Measurements from ENCODE around the gene SMOC1.

Gene SMOC1

DNA sequence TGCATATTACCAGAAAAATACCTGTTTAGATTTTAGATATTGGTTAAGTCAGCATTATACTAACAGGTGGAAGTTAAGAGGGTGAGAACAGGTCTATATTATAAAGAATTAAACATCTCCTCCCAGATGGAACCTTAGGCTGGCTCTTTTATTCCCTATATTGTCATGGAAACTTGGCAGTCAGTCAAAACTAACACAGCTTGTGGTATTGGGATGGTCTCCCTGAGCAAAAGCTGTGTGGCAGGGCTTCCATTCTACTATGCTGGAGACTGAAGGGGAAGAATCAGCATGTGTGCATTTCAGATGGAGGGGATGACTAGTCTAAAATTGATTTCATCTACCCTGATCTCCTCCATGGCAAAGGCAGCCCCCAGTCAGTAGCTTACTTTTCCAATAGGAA is 66.7 kb downstream of the SMOC1 start:
- TF ChIP-seq, protein P1, sequence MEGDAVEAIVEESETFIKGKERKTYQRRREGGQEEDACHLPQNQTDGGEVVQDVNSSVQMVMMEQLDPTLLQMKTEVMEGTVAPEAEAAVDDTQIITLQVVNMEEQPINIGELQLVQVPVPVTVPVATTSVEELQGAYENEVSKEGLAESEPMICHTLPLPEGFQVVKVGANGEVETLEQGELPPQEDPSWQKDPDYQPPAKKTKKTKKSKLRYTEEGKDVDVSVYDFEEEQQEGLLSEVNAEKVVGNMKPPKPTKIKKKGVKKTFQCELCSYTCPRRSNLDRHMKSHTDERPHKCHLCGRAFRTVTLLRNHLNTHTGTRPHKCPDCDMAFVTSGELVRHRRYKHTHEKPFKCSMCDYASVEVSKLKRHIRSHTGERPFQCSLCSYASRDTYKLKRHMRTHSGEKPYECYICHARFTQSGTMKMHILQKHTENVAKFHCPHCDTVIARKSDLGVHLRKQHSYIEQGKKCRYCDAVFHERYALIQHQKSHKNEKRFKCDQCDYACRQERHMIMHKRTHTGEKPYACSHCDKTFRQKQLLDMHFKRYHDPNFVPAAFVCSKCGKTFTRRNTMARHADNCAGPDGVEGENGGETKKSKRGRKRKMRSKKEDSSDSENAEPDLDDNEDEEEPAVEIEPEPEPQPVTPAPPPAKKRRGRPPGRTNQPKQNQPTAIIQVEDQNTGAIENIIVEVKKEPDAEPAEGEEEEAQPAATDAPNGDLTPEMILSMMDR (IDR thresholded peaks at IDR 0.05; ENCODE audit: low read depth, low read length, missing control alignments) = no peak
- no peak for DNase-seq (ENCODE audit: low read depth)
- H3K4me3 ChIP-seq (ENCODE audit: low read depth, low read length) = no peak overlapping the region

DNA sequence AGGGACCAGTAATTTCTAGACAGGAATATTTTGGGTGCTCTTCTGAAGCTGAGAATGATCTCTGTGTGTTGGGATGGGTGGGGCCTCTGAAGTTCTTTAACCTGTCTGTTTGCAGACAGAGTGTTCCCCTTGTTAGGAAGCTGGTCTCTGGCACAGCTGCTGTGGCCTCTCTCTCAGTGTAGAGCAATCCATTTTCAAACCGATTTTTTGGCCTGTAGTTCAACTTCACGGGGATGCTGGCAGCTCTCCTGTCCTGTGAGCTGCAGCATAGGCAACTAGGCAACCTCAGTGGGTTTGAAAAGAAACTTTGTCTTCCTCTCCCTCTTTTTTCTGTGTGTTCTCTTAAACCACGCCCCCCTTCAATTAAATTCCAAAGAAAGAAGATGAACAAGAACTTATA is 69.1 kb downstream of the SMOC1 start:
- no peak for DNase-seq (ENCODE audit: low read depth)
- no peak overlapping the region for H3K4me3 ChIP-seq (ENCODE audit: low read depth, low read length)
- TF ChIP-seq, protein P1 (IDR thresholded peaks at IDR 0.05; ENCODE audit: low read depth, low read length, missing control alignments) = no peak

DNA sequence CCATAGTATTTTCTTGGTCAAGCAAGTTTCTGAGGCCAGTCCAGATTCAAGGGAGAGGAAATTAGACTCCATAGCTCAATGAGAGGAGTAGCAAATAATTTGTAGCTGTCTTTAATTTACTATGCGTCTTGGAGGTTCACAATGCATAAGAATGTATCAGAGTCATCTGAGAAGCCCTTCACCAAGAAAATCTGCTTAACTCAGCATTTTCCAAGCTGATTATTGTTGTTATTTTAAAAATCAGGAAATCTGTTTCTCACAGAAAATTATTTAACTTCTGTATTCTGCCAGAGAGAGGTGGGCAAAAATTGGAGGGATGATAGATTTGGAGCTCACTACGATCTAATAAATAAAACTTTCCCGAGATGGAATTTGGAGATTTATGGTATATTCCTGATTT is 72.0 kb downstream of the SMOC1 start:
- DNase-seq (ENCODE audit: low read depth) = no peak
- TF ChIP-seq, protein P1 (IDR thresholded peaks at IDR 0.05; ENCODE audit: low read depth, low read length, missing control alignments) = no peak
- no peak overlapping the region for H3K4me3 ChIP-seq (ENCODE audit: low read depth, low read length)

DNA sequence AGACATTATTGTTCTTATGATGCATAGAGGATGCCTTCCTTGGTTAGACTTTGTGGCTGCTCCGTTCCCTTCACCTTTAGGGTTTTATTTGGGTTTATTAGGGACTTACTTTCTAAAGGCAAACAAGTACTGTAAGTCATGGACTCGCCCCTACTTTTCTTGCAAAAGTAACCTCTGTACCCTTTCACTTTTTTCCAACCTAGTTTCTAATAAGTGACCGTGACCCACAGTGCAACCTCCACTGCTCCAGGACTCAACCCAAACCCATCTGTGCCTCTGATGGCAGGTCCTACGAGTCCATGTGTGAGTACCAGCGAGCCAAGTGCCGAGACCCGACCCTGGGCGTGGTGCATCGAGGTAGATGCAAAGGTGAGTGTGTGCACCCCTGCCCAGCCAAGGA is 72.7 kb downstream of the SMOC1 start:
- no peak for DNase-seq (ENCODE audit: low read depth)
- TF ChIP-seq, protein P1 (IDR thresholded peaks at IDR 0.05; ENCODE audit: low read depth, low read length, missing control alignments) = no peak
- no peak overlapping the region for H3K4me3 ChIP-seq (ENCODE audit: low read depth, low read length)

DNA sequence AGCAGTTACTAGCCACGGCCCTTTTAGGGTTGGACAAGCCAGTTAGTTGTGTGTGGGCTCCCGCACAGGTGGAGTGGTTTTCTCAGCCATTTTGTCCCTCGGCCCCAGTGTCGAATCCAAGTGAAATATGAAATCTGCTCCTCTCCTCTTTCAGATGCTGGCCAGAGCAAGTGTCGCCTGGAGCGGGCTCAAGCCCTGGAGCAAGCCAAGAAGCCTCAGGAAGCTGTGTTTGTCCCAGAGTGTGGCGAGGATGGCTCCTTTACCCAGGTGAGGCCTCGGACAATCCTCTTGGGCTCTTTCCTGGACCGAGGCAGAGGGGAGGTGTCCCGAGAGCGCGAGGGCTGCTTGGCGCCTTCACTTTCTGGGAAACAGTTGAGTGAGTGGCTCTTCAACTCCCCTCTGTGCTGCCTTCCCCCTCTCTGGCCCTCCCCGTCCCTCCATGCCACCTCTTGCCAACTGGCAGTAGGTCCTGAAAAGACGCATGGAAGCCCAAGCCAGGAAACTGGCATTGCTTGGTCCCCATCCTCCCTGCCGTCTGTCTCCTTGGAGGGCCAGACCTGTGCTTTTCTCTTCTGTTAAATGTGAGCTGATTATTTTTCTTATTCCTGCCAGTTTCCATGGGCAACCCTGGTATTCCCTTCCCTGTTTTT is 74.2 kb downstream of the SMOC1 start:
- H3K4me3 ChIP-seq (ENCODE audit: low read depth, low read length) = no peak overlapping the region
- TF ChIP-seq, protein P1 (IDR thresholded peaks at IDR 0.05; ENCODE audit: low read depth, low read length, missing control alignments) = no peak
- DNase-seq (ENCODE audit: low read depth) = no peak

DNA sequence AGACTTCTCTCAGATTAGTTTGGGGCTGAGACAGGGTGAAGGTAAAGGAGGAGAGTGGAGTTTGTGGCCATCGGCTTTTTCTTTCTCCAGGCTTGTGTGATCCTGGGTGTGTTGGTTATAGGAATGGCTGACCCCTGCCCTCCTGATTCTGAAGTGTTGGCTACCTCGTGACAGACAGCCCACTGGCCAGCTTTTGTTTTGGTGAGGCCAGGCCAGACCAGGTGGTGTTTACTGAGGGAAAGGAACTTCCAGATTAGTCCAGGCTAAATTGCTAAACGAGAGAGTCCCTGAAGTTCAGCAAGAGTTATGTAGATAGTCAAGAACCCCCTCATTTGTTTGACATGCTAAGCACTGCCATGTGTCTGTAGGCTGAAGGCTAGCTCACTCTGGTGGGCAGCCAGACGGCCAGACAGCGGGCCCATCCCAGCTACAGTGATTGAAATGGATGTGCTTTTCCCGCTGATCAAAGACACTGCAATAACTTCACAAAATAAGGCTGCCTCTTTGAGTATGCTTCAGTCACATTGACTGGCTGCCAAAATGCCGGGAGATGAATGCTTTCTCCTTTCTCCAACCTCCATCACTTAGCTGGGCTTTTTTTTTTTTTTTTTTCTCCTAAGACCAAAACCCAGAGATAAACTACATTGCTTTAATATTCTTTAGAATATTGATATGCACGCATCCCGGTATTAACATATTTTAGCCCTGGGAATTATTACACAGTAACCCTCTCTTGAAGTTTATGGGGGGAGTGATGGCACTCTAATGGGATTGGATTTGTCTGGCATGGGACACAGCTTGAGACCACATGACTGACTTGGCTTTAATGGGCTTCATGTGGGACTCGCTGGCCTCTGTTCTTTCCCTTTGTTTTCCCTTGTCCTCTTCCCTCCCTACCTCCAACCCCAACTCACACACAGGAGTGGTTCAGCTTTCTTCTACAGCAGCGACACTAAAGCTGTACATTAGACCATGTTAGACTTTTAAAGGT is 76.9 kb downstream of the SMOC1 start:
- no peak for DNase-seq (ENCODE audit: low read depth)
- no peak overlapping the region for H3K4me3 ChIP-seq (ENCODE audit: low read depth, low read length)
- TF ChIP-seq, protein P1 (IDR thresholded peaks at IDR 0.05; ENCODE audit: low read depth, low read length, missing control alignments) = no peak

Data from GM12864 (cell line).